Coronary artery (tissue), 2 donors: Measurements from ENCODE around the gene LMBR1.
"Not testable (repeated sequence)": the region's sequence is repeated elsewhere in the genome, so short reads cannot be mapped to it uniquely, and the experiment has no call there.

Experiments used
- DNase-seq: peaks from one replicate; pipeline ENCODE4 v3.0.0-alpha.2; 2017; ENCODE audit warnings: low spot score
- H3K27ac ChIP-seq, 2 donors: fragments of 200-600 bp; sonication (generic); one replicate each; pipeline ENCODE4 v1.5.1; 2016 to 2019
- H3K4me3 ChIP-seq: fragments of 200-600 bp; sonication (generic); 2 replicates; pipeline ENCODE4 v1.5.1; 2016; ENCODE audit warnings: mild to moderate bottlenecking, moderate library complexity
- TF ChIP-seq, protein P1 (sequence below): fragments of 200-600 bp; sonication (generic); IDR thresholded peaks from one replicate; pipeline ENCODE4 v1.5.1; 2019; ENCODE audit warnings: antibody characterized with exemption

LMBR1 gene

DNA sequence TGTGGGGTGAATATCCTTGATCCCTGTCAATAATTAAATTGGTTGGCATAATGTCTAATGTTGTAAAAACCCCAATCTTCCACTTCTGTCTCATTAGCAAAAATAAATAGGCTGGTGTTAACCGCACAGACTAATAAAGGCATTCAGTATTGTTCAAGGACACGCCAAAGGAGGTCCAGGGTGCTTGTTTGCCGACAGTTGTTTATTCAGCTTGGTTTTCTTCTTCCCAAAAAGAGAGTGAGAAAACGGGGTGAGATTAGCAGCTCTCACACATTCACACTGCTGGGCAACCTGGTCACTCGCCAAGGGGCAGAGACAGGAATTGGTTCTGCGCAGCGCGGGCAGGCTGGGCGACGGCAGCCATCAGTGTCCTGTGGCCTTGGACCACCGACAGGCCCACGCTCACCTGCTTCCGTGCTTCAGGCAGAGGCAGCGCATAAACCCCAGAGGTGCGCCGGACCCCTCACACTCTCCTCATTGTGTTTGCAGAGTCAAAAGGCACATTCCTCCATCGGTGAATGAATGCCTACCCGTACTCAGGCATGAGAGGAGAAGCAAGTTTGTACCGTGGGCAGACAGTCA, 26.2 kb upstream of the LMBR1 start:
- Histone ChIP-seq H3K4me3 (no peak overlapping the region), H3K27ac (no peak overlapping the region)
- no peak for DNase-seq
- TF ChIP-seq, protein P1, sequence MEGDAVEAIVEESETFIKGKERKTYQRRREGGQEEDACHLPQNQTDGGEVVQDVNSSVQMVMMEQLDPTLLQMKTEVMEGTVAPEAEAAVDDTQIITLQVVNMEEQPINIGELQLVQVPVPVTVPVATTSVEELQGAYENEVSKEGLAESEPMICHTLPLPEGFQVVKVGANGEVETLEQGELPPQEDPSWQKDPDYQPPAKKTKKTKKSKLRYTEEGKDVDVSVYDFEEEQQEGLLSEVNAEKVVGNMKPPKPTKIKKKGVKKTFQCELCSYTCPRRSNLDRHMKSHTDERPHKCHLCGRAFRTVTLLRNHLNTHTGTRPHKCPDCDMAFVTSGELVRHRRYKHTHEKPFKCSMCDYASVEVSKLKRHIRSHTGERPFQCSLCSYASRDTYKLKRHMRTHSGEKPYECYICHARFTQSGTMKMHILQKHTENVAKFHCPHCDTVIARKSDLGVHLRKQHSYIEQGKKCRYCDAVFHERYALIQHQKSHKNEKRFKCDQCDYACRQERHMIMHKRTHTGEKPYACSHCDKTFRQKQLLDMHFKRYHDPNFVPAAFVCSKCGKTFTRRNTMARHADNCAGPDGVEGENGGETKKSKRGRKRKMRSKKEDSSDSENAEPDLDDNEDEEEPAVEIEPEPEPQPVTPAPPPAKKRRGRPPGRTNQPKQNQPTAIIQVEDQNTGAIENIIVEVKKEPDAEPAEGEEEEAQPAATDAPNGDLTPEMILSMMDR = no peak

DNA sequence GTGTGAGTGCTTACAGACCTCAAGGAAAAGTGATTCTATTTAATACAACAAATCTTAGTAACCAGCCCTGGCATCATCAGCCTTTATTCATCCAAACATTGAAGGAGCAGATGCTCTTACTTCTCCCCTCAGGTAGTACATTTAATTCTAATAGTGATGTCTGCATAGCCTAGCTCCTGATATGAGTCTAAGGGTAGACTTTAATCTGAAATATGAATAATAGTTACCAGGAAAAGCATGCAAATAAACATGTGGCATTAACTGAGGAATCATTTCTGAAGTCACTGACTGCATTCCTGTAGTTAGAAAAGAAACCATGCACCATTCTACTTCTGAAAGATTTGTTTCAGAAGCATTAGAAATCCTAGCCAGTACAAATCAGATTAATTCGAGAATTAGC, 25.7 kb upstream of the LMBR1 start:
- TF ChIP-seq, protein P1 = no peak
- Histone ChIP-seq H3K4me3 (no peak overlapping the region), H3K27ac (no peak overlapping the region)
- DNase-seq = no peak

DNA sequence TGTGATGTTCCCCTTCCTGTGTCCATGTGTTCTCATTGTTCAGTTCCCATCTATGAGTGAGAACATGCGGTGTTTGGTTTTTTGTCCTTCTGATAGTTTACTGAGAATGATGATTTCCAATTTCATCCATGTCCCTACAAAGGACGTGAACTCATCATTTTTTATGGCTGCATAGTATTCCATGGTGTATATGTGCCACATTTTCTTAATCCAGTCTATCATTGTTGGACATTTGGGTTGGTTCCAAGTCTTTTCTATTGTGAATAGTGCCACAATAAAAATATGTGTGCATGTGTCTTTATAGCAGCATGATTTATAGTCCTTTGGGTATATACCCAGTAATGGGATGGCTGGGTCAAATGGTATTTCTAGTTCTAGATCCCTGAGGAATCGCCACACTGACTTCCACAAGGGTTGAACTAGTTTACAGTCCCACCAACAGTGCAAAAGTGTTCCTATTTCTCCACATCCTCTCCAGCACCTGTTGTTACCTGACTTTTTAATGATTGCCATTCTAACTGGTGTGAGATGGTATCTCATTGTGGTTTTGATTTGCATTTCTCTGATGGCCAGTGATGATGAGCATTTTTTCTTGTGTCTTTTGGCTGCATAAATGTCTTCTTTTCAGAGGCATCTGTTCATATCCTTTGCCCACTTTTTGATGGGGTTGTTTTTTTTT, 16.7 kb upstream of the LMBR1 start:
- not testable (repeated sequence) for H3K27ac ChIP-seq, H3K4me3 ChIP-seq

DNA sequence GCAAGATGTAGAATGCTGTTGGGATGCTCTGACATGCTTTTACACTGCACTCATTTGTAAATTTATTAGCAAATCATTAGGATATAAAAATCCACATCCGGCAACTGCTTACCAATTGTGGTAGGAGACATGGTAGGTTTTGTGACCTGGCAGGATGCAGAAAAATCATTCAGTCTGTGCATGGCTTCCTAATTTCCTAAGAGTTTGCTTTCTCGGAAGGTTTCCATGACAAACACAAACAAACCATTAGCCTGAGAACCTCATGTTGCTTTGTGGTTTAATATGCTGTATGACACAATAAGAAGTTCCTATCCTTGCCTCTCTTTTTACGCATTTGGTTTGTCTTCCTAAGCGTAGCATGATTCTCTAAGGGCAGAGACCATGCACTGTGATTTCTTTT, 14.7 kb upstream of the LMBR1 start:
- Histone ChIP-seq H3K27ac (peak overlapping the region in 1 of 2 donors; percentile 11), H3K4me3 (no peak overlapping the region)
- no peak for DNase-seq
- TF ChIP-seq, protein P1 = no peak

More for the DNA sequence above, 16.7 kb upstream of the LMBR1 start:
- not testable (repeated sequence) for DNase-seq

DNA sequence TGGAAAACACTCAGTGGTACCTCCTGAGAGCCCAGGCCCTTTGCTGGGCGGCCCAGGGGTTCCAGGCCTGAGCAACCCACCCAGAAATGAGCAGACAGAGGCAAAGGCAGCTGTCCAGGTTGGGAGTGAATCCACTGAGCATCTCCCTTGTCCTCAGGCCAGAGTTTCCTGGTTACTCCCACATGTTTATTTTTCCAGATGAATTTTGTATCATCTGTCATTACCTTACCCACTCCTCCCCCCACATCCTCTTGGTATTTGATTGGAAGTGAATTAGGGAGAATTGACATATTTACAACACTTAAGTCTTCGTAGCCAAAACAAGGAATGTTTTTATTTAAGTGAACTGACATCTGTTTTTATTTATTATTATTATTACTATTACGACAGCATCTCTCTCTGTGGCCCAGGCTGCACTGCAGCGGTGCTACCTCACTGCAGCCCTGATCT, 13.2 kb upstream of the LMBR1 start:
- no peak overlapping the region for H3K27ac ChIP-seq
- DNase-seq = no peak
- TF ChIP-seq, protein P1 = no peak
- no peak overlapping the region for H3K4me3 ChIP-seq

DNA sequence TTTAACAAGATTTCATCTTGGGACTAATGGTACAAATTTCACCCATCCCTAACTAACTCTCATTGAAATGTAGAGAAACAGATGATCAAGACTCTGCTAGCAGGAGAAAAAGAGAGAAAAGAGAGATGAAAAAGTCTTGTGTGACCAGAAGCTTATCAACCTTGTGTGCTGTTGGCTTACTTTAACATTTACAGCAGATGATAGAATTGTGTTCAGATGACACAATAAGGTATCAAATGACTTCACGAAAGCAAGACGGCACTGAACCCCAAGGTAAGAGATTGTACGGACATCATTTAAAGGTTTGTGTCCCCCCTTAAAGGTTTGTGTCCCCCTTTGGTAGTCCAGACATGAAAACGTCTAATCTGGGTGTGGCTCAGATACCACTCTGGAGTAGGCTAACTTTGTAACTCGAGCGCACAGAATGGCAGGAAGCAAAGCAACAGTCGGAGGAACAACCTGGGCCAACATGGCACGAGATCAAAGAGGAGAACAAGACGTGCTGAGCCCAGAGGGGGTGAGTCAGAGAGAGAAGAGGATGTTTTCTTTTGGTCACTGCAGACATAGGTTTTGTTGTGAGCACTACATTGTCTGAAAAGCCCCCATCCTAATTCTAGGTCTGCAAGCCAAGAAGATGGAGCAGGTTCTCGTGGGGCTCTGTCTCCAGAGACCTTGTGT, 10.4 kb upstream of the LMBR1 start:
- Histone ChIP-seq H3K4me3 (no peak overlapping the region), H3K27ac (peak overlapping the region in 1 of 2 donors; percentile 31)
- no peak for DNase-seq
- TF ChIP-seq, protein P1 = no peak

DNA sequence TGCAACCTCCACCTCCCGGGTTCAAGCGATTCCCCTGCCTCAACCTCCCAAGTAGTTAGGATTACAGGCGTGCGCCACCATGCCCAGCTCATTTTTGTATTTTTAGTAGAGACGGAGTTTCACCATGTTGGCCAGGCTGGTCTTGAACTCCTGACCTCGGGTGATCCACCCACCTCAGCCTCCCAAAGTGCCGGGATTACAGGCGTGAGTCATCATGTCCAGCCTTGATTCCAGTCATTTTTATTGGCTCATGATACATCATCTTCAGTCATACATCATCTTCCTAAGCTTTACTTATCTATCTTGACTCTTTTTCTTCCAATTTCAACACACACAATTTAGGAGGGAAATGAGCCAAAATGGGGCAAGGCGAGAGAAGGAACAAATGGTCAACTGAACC, 7.1 kb upstream of the LMBR1 start:
- not testable (repeated sequence) for H3K4me3 ChIP-seq, DNase-seq, H3K27ac ChIP-seq

DNA sequence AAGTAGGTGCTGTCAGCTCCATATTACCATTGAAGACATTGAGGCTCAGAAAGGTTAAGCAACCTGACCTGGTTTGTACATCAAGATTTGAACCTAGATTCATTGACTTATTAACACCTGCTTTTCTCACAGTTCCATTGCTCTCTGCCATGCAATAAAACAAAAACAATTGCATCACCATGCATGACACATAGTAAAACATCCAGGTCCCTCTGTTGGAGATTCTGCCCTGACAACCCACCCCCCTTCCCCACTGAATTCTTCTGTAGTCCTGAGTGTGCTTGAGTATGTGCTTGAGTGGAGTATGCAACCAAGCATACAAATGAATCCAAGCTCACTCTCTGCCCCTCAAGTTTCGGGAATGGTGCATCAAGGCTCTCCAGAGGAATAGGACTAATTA, 6.0 kb upstream of the LMBR1 start:
- no peak overlapping the region for H3K27ac ChIP-seq
- H3K4me3 ChIP-seq = no peak overlapping the region
- no peak for DNase-seq
- TF ChIP-seq, protein P1 = no peak
